OCI-LY1 (cell line): ENCODE measurements around the gene ZDHHC14.

ENCODE experiments used
- H2AFZ ChIP-seq: fragments of 200-600 bp; sonication (generic), shearing (Covaris generic); 2 replicates; pipeline ENCODE4 v1.6.0; 2014; ENCODE audit warnings: antibody characterized with exemption, mild to moderate bottlenecking, low read length
- H3F3A ChIP-seq: fragments of 200-600 bp; sonication (generic), shearing (Covaris generic); 2 replicates; pipeline ENCODE4 v1.6.0; 2014; ENCODE audit warnings: mild to moderate bottlenecking, antibody characterized with exemption, low read length, moderate library complexity; ENCODE audit not compliant: insufficient read depth
- H3K27ac ChIP-seq: fragments of 200-600 bp; sonication (generic); 2 replicates; pipeline ENCODE4 v1.5.1; 2014; ENCODE audit warnings: low read length, mixed run types, mild to moderate bottlenecking, low read depth; ENCODE audit not compliant: poor library complexity, severe bottlenecking
- H3K27me3 ChIP-seq: fragments of 200-600 bp; sonication (generic); 2 replicates; pipeline ENCODE4 v1.6.0; 2014; ENCODE audit warnings: antibody characterized with exemption, mild to moderate bottlenecking, low read length, moderate library complexity; ENCODE audit not compliant: insufficient read depth
- H3K36me3 ChIP-seq: fragments of 200-600 bp; sonication (generic); 2 replicates; pipeline ENCODE4 v1.6.1; 2014; ENCODE audit warnings: mild to moderate bottlenecking, antibody characterized with exemption, low read length, moderate library complexity, mixed read lengths; ENCODE audit not compliant: insufficient read depth
- H3K4me1 ChIP-seq: fragments of 200-600 bp; sonication (generic); 2 replicates; pipeline ENCODE4 v1.5.1; 2014; ENCODE audit warnings: mild to moderate bottlenecking, low read length, moderate library complexity; ENCODE audit not compliant: insufficient read depth, severe bottlenecking
- H3K4me2 ChIP-seq: fragments of 200-600 bp; sonication (generic), shearing (Covaris generic); 2 replicates; pipeline ENCODE4 v1.6.1; 2014; ENCODE audit warnings: low read length
- H3K4me3 ChIP-seq: fragments of 200-600 bp; sonication (generic); 2 replicates; pipeline ENCODE4 v1.5.1; 2014; ENCODE audit warnings: low read length, low read depth, mild to moderate bottlenecking, mixed read lengths; ENCODE audit not compliant: poor library complexity, severe bottlenecking
- H3K79me2 ChIP-seq: fragments of 200-600 bp; shearing (Covaris generic); 2 replicates; pipeline ENCODE4 v1.6.1; 2016; ENCODE audit warnings: mixed run types, low read length, mixed read lengths; ENCODE audit not compliant: insufficient read depth
- H3K9ac ChIP-seq: fragments of 200-600 bp; sonication (generic), shearing (Covaris generic); 2 replicates; pipeline ENCODE4 v1.6.1; 2014; ENCODE audit warnings: mild to moderate bottlenecking, low read length, mixed read lengths
- H3K9me2 ChIP-seq: fragments of 200-600 bp; sonication (generic), shearing (Covaris generic); 2 replicates; pipeline ENCODE4 v1.6.1; 2014; ENCODE audit warnings: low read depth, mild to moderate bottlenecking, low read length, mixed read lengths
- H3K9me3 ChIP-seq: fragments of 200-600 bp; shearing (Covaris generic); 2 replicates; pipeline ENCODE4 v1.6.1; 2014; ENCODE audit warnings: low read length, mixed read lengths
- H4K20me1 ChIP-seq: fragments of 200-600 bp; sonication (generic), shearing (Covaris generic); 2 replicates; pipeline ENCODE4 v1.6.0; 2016; ENCODE audit warnings: mild to moderate bottlenecking, low read length; ENCODE audit not compliant: insufficient read depth
- CTCF ChIP-seq: fragments of 200-600 bp; sonication (generic), shearing (Covaris generic); IDR thresholded peaks from 2 replicates; pipeline ENCODE4 v1.5.1; 2017; ENCODE audit warnings: mild to moderate bottlenecking, antibody characterized with exemption, low read length, moderate library complexity, mixed read lengths
- EZH2 ChIP-seq: fragments of 200-600 bp; sonication (generic), shearing (Covaris generic); IDR thresholded peaks from 2 replicates; pipeline ENCODE4 v1.8.0; 2017; ENCODE audit warnings: borderline replicate concordance, mixed run types, mild to moderate bottlenecking, antibody characterized with exemption, low read length, moderate library complexity, mixed read lengths

Gene ZDHHC14

GRCh38 chr6:157726892-157727628 is 346.1 kb downstream of the ZDHHC14 start:
- Histone ChIP-seq H3K27ac (no peak overlapping the region), H3K9ac (no peak overlapping the region), H3K9me3 (no peaks in the 10 kb centered on the region), H3K9me2 (no peaks in the 10 kb centered on the region), H3K79me2 (no peaks in the 10 kb centered on the region), H2AFZ (no peak overlapping the region), H4K20me1 (no peaks in the 10 kb centered on the region), H3F3A (no peaks in the 10 kb centered on the region), H3K36me3 (no peaks in the 10 kb centered on the region), H3K4me3 (no peak overlapping the region), H3K4me2 (no peak overlapping the region), H3K27me3 (peaks cover 6% of the 10 kb centered on the region; the same call in 1 of the 2 replicates), H3K4me1 (no peaks in the 10 kb centered on the region)
- no peak for TF ChIP-seq EZH2
- no peak for TF ChIP-seq CTCF
